Endometrial microvascular endothelial cells (primary cell): Measurements from ENCODE around the gene SOCS1. TPM values are rescaled to one million over a fixed set of nuclear protein-coding genes. Genes with fewer than 3 reads are reported as not detected.

ENCODE experiments used
- in situ Hi-C: cut with HindIII; loops from 2 replicates; pipeline ENCODE4 v1.10.0; 2017; ENCODE audit warnings: low sequenced_read_pairs, low pct_unique_long_range_greater_than_20kb; ENCODE audit errors: inconsistent ontology term
- total RNA-seq: library from RNA; depleted of rRNA; stranded (reverse); fragments of >200 nt; gene quantifications from one replicate; pipeline ENCODE4 v1.2.3, GENCODE V29; 2015; ENCODE audit errors: inconsistent ontology term

The SOCS1 gene
- total RNA-seq, 1 donor from 2014 or later = 2.2 TPM

GRCh38 chr16:11213799-11214198, 42.2 kb downstream of the SOCS1 start:
- in situ Hi-C loops = no loop called here

DNA sequence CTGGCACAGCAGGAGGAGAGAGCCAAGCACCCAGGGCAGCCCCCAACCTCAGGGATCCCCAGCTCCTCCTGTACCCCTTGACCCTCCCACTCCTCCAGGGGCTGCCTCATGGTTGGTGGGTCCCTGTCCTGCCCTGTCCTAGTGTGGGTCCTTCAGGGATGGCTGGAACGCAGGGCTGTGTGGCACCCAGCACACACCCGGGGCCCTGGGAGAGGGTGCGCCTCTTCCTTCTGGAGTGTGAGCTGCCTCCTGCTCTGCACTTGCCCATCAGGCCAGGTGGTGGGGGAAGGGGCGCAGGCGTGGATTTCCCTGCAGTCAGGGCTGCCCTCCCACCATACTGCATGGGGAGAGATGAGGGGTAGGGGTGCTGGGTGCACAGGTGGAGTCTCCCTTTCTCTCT, 42.6 kb downstream of the SOCS1 start:
- in situ Hi-C loops = no loop called here

GRCh38 chr16:11212798-11213196, 43.2 kb downstream of the SOCS1 start:
- in situ Hi-C loops = no loop called here

DNA sequence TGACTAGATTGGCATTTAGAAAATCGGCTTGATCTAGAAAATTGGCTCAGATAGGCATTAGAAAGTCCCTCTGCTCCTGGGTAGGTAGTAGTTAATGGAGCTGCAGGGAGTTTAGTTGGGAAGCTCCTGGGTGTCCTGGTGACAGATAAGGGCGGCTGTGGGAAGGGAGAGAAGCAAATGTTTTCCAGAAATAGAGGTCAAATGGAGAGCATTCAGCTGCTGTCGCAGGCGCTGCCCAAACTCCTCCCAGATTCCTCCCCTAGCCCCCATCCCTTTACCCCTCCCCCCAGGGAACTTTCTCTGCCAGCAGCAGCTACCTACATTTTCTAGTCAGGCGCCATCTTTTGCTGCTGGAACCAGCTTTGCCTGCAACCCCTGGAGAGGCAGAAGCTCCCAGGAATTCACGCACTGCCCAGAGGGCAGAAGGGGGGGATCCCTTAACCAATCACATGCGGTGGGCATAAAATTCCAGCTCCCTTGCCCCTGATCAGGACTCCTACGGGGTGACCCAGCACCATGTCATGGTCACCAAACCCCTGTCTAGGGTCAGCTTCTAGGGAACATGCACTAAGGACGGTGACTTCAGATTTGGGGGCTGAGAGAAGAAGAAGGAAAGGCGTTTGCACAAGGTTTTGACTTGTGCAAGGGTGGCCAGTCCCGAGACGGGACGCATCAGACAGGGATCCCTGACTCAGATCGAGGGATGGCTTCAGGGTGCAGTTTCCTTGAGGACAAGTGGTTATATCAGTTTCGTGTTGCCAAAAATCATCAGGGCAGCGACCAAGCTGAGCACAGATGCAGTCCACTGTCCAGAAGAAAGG, 43.8 kb downstream of the SOCS1 start:
- in situ Hi-C loops = no loop called here

DNA sequence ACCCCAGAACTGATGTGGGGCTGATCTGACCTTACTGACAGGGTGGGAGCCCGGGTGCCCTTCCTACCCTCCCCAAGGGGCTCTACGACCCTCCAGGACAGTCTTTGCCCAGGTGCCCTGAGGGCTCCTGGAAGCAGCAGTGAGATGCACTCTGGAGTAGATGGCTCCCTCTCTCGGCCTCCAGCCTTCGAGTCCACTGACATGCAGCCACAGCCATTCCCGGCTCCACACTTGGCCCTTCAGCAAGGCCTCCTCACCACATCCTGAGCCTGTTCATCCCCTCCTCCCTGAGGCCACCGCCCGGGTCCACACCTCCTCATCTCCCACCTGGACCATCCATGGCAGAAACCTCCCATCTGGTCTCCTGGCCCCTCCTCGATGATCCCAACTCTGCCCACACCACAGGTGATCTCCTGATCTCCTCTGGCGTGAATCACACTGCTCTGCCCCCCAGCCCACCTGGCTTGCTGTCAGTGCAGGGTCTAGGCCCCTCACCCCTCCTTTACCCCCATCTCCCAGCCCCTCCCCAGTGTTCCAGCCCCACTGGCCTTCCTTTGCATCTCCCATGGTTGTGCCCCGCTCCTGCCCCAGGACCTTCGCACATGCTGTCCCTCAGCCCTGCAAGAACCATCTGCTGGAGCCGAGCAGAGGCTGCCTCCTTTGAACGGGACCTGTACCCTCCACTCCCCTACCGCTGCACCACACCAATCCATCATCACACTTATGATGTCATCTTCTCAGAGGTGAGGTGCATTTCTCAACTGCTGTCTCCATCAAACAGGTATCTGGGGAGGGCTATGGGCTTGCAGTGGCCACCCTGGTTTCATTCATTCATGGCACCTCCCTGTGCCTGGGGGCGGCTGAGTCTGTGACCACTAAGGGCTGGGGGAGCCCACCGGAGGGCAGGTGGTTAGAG, 44.7 kb downstream of the SOCS1 start:
- in situ Hi-C loops = no loop called here

DNA sequence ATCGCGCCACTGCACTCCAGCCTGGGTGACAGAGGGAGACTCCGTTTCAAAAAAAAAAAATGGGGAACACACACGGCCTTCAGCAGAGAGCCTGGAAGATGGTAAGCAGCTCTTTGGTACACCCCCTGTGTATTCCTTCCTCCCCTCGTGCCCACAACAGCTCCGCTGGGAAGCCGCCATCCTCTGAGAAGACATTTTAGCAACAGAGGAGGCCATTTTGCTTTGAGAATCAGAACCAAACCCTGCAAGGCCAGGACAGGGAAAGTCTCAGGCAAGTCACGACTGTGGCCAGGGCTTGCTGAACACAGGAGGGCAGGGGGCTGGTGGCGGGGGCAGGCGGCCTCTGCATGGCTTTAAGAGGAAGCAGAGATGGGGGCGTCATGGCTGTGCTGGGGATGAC, 45.7 kb downstream of the SOCS1 start:
- in situ Hi-C loops = no loop called here

DNA sequence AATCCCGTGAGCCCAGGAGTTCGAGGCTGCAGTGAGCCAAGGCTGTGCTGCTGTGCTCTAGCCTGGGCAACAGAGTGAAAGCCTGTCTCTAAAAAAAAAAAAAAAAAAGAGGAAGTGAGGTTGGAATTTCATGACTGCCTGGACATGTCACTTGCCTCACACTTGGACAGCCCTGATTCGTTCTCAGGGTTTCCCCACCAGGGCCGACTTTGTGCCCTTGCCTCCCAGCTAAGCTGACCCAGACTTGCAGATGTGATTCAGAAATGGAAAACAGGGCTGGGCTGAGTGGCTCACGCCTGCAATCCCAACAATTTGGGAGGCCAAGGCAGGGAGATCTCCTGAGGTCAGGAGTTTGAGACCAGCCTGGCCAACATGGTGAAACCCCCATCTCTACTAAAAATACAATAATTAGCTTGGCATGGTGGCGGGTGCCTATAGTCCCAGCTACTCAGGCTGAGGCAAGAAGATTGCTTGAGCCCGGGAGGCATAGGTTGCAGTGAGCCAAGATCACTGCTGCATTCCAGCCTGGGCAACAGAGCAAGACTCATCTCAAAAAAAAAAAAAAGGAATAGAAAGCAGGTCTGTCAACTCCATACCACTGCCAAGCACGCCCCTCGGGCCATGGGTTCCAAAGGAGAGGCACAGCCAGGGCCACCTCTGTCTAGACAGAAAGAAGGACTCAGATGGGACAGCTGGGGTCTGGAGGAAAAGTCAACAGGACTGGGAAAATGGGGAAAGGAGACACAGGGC, 46.9 kb downstream of the SOCS1 start:
- in situ Hi-C loops = no loop called here

DNA sequence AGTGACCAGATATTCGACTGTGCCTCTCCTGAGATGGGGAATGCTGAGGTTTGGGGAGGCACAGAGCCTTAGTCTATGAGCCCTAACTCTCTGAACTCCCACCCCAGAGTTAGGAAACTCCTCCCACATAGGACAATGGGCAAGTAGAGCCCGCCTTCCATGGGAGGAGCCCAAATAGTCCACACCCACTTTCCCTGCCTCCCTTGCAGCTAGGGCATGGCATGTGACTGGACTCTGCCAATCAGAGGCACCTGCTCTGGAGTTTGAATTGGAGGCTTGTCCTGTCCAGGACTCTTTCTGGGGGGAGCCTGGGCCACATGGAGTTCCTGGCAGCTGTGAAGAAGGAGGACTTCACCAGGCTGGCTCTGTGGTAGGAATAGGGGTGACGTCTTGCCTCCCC, 48.4 kb downstream of the SOCS1 start:
- in situ Hi-C loops = no loop called here

GRCh38 chr16:11205754-11206581, 50.0 kb downstream of the SOCS1 start:
- in situ Hi-C loops = no loop called here

DNA sequence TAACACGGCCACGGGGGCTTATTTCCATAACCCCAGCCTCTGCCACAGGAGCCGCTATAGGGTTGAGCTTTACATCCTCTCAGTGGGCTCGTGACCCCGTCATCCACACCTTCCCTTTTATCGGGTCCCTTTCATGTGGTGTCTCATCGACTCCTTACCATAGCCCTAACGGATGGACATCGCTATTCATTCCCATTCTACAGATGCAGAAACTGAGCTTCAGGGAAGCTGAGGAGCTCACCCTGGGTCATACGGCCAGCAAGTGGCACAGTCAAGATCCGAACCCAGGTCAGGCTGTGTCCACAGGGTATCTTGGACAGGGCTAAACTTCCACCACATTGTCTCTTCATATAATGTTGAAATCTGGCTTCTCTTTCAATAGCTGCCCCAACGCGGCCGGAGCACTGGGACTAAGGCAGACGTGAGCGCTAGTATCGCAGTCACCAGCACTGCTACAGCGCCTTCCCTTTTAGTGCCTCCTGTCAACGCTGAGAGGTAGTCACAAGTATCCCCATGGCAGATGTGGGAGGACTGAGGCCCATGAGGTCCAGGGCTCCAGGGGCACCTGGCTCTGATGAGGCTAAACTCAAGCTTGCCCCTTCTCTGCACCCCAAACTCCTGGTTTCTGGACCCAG, 50.8 kb downstream of the SOCS1 start:
- in situ Hi-C loops = no loop called here

- in situ Hi-C loops = no loop called here
These were observed 51.4 kb downstream of the SOCS1 start for GRCh38 chr16:11204513-11205047.

Other genes with a start within 250 kb of the SOCS1 start
- not detected for gene TNP2, start 13.1 kb upstream of the SOCS1 start, total RNA-seq
- not detected for gene PRM3, start 17.4 kb upstream of the SOCS1 start, total RNA-seq
- gene PRM2, start 20.3 kb upstream of the SOCS1 start, total RNA-seq = not detected
- gene PRM1, start 25.1 kb upstream of the SOCS1 start, total RNA-seq = not detected
- gene RMI2, start 89.3 kb upstream of the SOCS1 start, total RNA-seq = 10.9 TPM